Neutrophil (primary cell): ENCODE data around the gene MCL1.

ENCODE experiments used
- H3K27ac ChIP-seq: fragments of 200-600 bp; sonication (generic); 2 replicates; pipeline ENCODE4 v1.5.1; 2016; ENCODE audit warnings: mild to moderate bottlenecking, moderate library complexity
- H3K27me3 ChIP-seq: fragments of 200-600 bp; sonication (generic); 2 replicates; pipeline ENCODE4 v1.6.0; 2016; ENCODE audit warnings: mild to moderate bottlenecking
- H3K36me3 ChIP-seq: fragments of 200-600 bp; sonication (generic); 2 replicates; pipeline ENCODE4 v1.5.1; 2017
- H3K4me1 ChIP-seq, 2 experiments: fragments of 200-600 bp in 1 of 2; sonication (generic) in 1 of 2; 1 replicate in 1 of 2; 2 replicates in 1 of 2; pipeline versions ENCODE4 v1.5.1 to v1.6.1; 2013 to 2016; ENCODE audit warnings: low read depth in 1 of 2, low read length in 1 of 2, mild to moderate bottlenecking in 1 of 2, moderate library complexity in 1 of 2; ENCODE audit not compliant: control insufficient read depth in 1 of 2, insufficient read depth in 1 of 2
- H3K4me3 ChIP-seq, 2 experiments: fragments of 200-600 bp in 1 of 2; sonication (generic) in 1 of 2; 1 replicate in 1 of 2; 2 replicates in 1 of 2; pipeline ENCODE4 v1.5.1; 2013 to 2016; ENCODE audit warnings: low read depth in 1 of 2, low read length in 1 of 2, mild to moderate bottlenecking in 1 of 2, moderate library complexity in 1 of 2
- H3K9me3 ChIP-seq: fragments of 200-600 bp; sonication (generic); 2 replicates; pipeline ENCODE4 v1.5.1; 2016
- CTCF ChIP-seq: fragments of 200-600 bp; sonication (generic); IDR thresholded peaks from 2 replicates; pipeline ENCODE4 v1.5.1; 2016; ENCODE audit warnings: antibody characterized with exemption

The MCL1 gene

GRCh38 chr1:150561254-150561973 lies 18.0 kb downstream of the MCL1 start:
- peak overlapping the region; percentile 85 to 97 for H3K4me3 ChIP-seq
- TF ChIP-seq CTCF = no peak
- peak overlapping the region; percentile 99 for H3K27ac ChIP-seq
- peaks cover 89% of the 10 kb centered on the region for H3K36me3 ChIP-seq
- no peaks in the 10 kb centered on the region for H3K9me3 ChIP-seq
- peaks cover 78 to 80% of the 10 kb centered on the region in 2 experiments for H3K4me1 ChIP-seq
- H3K27me3 ChIP-seq = no peaks in the 10 kb centered on the region

- Histone ChIP-seq H3K36me3 (peaks cover 90% of the 10 kb centered on the region), H3K27me3 (no peaks in the 10 kb centered on the region), H3K4me1 (peaks cover 71 to 73% of the 10 kb centered on the region in 2 experiments), H3K9me3 (no peaks in the 10 kb centered on the region), H3K4me3 (peak overlapping the region; percentile 85 to 97), H3K27ac (peak overlapping the region; percentile 99)
- peak; percentile 89 for TF ChIP-seq CTCF
Measured at GRCh38 chr1:150560576-150561253, 18.7 kb downstream of the MCL1 start.

- H3K4me3 ChIP-seq = peak overlapping the region; percentile 85 to 97
- no peaks in the 10 kb centered on the region for H3K9me3 ChIP-seq
- peaks cover 65 to 66% of the 10 kb centered on the region in 2 experiments for H3K4me1 ChIP-seq
- peaks cover 93% of the 10 kb centered on the region for H3K36me3 ChIP-seq
- peak; percentile 95 for TF ChIP-seq CTCF
- no peaks in the 10 kb centered on the region for H3K27me3 ChIP-seq
- peak overlapping the region; percentile 99 for H3K27ac ChIP-seq
Measured at GRCh38 chr1:150560011-150560438, 19.4 kb downstream of the MCL1 start.

GRCh38 chr1:150559656-150560010 lies 19.8 kb downstream of the MCL1 start:
- Histone ChIP-seq H3K27me3 (no peaks in the 10 kb centered on the region), H3K27ac (peak overlapping the region; percentile 99), H3K4me3 (peak overlapping the region; percentile 85 to 97), H3K9me3 (no peaks in the 10 kb centered on the region), H3K36me3 (peaks cover 91% of the 10 kb centered on the region), H3K4me1 (peaks cover 61 to 62% of the 10 kb centered on the region in 2 experiments)
- no peak for TF ChIP-seq CTCF

- Histone ChIP-seq H3K9me3 (no peaks in the 10 kb centered on the region), H3K4me1 (peaks cover 60 to 61% of the 10 kb centered on the region in 2 experiments), H3K27me3 (no peaks in the 10 kb centered on the region), H3K36me3 (peaks cover 92% of the 10 kb centered on the region), H3K4me3 (peak overlapping the region; percentile 85 to 97), H3K27ac (peak overlapping the region; percentile 99)
- no peak for TF ChIP-seq CTCF
Measured at GRCh38 chr1:150558761-150559655, 20.4 kb downstream of the MCL1 start.
